Measurements from ENCODE around the gene IRX5.

Gene IRX5

DNA sequence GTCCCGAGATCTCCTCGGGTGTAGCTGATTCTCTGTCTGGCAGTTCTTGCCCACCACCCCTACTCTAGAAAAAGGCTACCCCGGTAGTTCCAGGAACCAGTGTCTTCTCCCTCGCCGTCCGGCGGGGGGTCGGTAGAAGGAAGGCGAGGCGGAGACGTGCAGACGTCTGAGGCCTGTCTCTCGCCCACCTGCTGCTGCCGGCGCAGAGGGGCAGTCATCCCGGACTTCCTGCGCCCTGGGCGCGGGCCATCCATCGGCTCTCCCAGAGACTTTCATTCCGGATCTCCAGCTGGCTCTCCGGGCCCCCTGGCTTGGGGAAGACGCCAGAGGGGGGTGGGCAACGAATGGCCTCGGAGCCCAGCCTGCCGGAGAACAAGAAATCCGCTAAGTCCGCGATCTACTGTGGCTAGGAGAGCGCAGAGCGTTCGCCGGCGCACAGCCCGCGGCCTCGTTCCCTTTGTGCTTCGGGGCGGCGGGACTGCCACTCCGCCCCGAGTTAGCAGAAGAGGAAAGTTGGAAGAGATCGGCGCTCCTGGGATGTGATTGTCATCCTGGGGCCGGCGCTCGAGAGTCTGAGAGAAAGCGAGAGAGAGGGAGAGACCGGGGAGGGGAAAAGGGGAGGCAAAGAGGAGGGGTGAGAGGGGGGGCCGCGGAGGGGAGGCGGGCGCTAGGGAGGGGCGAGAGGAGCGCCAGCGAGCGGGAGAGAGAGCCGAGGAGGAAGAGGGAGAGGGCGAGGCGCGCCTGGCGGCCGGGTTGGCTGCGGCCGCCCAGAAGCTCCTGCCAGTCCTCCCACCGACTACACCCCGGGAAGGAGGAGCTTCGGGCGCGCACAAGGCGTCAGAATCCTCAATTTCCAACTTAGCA, at the start of gene IRX5:
Gene IRX5, plus strand, starts transcription at position 861 of the 864 bp plus-strand sequence. CDS start 334 bp downstream, outside the sequence.
- peak in 3 of 6 experiments; percentile 27 to 42 (median 27) for DNase-seq

DNA sequence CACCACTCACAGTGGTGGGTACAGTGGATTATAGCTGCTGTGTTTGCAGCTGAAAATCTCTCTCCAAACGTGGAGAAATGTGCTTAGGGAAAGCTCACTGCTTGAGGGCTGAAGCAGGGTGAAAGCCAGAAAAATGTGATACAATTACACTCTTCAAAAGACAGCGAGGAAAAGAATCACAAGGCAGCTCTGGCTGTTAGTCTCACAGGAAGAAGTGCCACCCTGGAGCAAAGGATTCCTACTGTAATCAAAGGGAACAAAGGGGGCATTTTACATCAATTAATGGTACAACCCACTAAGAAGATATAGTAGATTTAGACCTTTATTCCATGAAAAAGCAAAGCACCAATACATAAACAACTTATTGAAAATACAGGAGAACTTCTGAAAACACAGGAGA, 48.1 kb upstream of the IRX5 start:
- no peak for DNase-seq

DNA sequence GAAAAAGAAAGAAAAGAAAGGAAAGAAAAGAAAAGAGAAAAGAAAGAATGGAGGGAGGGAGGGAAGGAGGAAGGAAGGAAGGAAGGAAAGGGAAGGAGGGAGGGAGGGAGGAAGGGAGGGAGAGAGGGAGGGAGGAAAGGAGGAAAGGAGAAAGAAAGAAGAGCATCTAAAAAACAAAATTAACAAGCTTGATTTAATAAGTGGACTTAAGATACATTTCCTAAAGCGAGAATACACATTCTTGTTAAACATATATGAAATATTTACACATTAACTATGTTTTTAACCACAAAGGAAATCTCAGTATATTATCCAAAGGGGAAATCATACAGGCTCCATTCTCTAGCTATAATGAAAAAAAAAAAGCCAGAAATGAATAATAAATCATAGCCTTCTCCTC, 47.3 kb upstream of the IRX5 start:
- DNase-seq: no peak

DNA sequence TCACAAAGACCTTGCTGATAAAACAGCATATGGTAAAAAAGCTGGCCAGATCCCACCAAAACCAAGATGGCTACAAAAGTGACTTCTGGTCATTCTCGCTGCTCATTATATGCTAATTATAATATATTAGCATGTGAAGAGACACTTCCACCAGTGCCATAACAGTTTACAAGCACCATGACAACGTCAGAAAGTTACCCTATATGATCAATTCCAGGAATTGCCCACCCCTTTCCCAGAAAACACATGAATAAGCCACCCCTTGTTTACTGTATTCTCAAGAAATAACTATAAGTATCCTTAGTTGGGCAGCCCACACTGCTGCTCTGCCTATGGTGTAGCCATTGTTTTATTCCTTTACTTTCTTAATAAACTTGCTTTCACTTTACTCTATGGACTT, 44.6 kb upstream of the IRX5 start:
- no peak for DNase-seq

DNA sequence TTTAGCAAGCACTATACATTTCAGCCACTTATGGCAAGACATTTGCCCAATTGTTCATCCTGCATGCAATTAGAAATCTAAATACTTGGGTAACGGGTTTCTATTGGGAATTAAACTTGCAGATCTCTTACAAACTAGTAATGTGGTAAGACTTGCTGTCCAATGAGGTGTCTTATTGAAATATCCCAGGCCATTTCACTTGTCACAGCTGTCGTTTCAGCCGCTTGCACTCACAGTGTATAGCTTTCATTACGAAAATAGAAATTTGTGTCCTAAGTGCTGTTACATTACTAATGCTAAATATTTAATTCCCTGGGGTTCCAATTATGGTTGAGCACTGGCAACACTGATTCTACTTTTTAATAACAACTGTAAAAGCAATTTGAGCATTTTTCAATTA, 40.3 kb upstream of the IRX5 start:
- DNase-seq: no peak

DNA sequence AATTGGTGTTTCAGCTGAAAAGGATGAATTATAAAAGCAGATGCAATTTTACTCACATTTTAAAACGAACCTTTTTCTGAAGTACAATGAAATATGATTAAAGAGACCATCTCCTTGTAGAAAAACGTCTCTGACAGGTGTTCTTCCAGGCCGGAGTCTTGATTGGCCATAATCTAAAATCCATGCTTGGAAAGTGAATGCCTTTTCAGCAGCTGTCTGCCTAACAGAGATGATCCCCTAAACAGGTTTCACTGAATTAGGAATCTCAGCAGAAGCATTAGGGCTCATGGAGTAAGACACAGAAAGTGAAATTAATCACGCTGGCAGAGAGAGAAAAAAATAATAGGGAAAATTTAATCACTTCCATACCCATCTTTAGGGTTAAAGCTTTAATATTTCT, 39.3 kb upstream of the IRX5 start:
- no peak for DNase-seq

DNA sequence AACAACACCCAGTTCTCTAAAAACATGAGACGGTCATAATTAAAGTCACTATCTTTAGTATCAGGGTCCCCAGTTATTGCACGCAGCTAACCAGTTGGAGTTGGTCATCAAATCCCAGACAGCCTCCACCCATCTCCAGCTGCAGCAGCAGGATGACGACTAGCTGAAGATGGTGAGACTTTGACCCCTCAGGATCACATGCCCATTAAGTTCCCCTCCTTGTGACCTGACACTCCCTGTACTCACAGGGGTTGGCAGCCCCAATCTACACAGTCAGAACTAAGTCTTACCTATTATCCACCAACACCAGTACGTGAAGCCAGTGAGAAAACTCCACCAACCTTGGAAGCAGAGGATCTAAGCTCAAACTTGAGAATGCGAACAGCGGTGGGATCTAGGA, 37.7 kb upstream of the IRX5 start:
- no peak for DNase-seq

DNA sequence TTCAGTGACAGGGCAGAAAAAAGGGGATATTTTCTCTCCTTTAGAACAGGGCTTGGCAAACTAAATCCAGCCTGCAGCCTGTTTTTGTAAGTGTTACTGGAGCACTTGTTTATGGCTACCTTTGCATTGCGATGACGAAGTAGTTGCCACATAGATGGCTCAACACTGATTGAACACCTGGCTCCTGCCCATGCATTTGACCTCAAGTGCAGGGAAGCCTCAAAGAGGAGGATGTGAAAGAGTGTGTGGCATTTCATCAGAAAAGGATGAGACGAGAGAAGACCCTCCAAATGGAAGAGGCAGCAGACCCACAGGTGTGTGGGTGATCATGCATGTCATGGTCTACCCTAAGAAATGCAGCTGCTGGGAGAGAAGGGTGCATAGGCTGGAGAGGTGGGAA, 32.7 kb upstream of the IRX5 start:
- no peak for DNase-seq

DNA sequence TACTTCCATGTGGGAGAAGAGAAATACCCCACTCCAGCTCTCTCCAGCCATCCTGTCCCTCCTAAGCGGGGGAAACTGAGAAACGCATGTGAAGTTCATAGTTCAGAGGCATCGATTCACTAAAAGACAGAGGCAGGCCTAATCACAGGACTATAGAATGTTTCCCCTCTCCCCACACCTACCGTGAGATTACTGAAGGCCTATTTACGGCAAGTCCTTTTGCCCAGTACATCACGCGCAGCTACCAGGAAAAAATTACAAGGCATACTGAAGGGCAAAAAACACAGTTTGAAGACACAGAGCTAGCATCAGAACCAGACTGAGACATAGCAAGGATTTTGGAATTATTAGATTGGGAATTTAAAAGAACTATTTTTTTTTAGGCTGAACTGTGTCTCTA, 29.1 kb upstream of the IRX5 start:
- no peak for DNase-seq

DNA sequence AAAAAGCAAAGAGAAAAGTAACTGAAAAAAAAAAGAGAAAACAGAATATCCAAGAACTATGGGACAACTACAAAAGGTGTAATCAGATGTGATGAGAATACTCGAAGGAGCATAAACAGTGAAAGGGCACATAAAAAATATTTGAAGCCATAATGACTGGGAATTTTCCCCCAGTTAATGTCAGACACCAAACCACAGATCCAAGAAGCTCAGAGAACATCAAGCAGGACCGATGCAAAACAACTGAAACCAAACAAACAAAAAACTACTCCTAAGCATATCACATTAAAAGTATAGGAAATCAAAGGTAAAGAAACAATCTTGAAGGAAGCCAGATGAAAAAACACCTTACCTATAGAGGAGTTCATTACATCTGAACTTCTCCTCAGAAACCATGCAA, 27.6 kb upstream of the IRX5 start:
- DNase-seq: no peak

DNA sequence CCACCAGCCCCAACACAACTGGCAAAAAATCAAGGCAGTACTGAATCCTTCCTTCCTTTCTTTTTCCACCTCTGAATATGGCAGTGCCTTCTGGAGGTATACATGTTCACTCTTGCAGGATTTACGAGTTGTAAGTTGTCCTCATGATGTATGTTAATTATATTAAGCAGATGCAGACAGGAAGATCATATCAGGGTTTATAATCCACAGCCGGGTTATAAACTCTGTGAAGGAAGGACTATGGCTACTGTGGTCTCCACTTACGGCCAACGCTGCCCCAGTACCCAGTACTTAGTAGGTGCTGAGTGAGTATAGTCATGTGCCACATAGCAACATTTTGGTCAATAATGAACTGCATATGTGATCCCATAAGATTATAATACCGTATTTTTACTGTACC, 19.6 kb upstream of the IRX5 start:
- no peak for DNase-seq

DNA sequence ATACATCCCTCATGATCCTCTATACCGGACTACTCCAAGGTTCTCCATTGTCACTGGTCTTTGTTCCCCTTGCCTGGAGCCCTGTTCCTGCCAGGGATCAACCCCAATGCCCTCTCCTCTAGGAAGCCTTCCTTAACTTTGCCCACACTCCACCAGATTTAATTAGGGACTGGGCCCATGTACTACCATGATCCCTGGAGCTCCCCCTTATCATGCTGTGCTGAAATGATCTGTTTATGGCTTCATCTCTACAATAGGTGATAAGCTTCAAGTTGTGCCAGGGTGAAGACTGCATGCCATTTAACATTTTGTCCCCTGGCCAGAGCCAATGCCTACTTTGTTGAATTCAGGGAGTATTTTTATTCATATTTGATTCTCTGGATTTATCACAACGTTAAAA, 17.9 kb upstream of the IRX5 start:
- no peak for DNase-seq

DNA sequence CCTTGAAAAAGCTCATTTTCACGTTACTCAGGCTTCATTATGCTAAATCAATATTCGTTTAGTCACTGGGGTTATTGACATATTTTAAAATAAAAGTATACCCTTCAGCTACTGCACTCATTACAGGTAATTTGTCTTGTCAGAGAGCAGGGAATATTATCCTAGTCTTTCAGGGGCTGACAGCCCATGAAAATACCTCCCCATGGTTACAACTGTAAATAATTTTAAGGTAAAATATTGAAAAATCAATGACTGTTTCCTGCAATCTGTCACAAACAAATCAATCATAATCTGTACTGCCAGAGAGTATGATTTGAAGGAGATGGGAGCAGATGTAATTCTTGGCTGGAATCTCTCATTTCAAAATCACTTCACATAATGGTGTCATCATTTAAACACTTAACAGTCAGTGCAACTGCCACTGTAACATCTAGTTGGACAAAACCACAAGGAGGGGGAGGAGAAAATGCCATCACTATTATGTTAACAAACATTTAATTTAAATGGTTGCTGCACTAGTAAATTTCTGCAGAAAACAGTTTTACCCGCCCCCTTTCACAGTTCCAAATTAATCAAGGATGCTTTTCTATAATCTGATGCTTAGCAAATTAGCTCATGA, 9.3 kb upstream of the IRX5 start:
- no peak for DNase-seq

DNA sequence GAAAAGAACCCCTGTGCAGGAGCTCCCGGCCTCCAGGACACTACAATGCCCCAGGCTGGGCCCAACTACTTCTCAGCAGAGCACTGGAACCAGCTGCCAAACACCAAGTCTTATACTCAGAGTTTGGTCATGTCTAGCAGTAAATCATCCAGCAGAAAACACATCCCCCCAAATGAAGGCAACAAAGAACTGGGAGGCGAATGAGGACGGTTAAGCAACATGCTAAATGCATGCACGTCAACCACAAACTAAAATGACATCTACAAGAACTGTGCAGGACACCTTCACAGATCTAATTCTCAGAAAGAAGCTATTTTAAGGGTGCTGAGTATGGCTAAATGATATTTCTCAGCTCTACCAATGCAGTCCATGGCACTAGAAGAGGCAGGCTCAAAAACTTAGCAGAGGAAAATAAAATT, 7.6 kb upstream of the IRX5 start:
- DNase-seq: no peak

DNA sequence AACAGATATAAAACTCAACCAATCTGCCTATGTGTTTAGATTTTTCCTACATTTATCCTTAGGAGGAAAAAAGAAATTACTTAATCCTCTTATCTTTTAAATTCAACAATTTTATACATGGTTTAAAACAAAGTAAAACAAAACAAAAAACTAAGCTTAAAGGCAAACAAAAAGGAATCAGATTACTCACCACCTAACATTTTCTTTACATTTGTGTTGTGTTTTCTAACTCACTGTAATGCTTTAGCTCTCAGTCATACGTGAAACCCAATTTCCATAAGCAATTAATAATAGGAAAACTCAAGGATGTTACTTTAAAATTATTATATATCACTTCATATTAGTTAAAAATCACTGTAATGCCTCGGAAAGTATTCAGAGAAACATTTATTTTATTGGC, 6.7 kb upstream of the IRX5 start:
- no peak for DNase-seq

DNA sequence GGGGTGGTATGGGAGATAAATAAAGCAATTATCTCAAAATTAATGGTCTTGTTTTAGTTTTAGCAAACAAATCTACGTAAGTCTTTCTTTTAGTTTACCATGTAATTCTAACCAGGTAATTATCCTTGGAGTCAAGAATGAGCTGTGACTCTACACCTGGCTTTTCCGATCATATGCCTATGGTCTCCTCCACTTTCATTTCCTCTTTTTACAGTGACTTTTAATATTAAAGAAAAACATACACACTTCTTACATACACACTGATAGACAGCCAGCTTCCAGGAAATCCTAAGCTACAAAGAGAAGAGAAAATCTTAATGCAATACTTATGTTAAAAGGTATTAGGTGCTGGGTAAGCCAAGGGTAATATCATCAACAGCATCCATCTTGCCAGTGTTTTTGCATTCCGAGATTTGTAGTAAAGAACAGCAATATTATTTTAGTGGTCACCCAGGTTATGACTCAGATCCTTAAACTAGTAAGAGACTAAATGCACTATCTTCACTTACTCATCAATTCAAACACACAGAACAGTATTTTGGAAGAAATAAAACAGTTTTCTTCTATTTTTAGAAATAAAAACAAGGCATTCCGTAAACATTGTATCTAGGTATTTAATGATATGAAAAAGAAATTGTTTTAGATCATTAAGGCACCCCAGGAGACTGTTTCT, 4.4 kb upstream of the IRX5 start:
- no peak for DNase-seq

DNA sequence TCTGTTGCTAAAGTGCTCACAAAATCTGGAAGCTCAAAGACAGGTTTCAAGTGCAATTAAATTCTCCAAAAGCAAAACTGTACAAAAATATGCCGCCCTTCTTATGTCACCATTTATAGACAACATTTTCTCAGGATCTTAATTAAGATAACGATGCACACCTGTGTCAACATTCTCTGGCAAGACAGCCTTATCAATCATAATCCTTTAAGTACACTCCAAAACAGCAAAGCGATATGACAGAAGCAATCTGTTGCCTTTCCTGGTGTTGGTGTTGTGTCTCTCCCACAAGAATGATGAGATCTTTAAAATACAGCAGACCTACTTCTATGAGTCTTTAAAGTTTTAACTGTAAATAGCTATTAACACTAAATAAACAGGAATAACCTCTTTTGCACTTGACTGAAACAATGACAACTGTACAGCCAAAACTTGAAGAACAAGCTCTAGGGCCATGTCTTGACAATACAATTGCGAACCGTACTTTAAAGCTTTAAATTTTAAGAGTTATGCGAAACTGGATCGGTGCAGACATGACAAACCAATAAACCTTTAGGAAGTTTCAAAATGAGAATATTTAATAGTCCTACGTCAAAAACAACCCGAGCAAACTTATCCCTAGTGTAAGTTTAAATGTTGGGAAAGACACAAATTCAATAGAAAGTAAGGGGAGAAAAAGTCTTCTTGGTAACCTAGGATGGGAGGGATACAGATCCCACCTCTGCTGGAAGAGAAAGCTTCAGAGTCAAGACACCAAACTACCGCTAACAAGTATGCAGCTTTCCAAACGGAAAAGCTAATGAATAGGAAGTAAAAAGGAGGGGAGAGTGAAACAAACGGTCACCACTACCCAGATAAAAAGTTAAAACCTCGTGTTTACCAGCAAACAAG, 3.3 kb upstream of the IRX5 start:
- no peak for DNase-seq

DNA sequence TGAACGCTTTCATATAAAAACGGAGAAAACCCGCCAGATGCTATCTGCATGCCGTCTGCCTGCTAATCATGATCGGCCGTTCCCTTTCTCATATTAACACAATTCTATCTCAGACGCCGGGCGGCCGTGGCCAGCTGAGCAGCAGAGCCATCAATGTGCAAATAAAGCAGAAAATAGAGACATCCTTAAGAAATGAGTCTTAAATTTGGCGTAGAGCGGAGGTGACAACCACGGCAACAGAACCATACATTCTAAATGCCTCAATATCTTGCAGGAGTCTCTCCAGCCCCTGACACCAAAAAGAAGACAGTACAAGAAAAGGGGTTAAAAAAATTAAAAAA, 2.7 kb upstream of the IRX5 start:
- peak in 1 of 6 experiments; percentile 28 for DNase-seq

DNA sequence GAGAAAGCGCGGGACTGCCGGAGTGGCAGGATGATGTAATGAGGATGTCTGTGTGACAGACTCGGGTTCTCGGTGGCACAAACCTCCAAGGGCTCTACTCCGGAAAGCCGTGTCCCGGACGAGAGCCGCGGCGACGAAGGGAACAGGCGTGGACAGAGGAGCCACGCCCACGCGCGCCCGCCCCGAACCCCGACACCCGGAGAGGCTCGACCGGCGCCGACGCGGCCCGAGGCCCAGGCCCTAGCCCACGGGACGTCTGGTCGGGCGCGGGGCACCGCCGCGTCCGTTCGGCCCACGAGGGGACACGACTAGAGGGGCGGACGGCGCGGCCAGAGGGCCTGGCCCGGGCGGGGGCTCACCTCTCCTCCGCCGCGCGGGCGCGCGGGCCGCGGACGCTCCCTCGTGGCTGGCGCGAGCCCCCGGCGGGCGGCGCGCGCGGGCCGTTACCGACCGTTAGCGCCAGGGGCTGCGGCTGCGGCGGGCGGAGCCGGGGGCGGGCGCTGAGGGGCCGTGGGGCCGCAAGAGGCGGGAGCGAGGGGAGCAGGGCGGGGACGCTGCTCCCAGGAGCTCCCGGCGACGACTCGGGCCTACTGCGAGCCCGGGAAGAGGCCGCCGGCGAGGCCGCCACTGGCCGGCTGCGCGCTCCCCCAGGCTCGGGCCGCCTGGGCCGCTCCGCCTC, 2.1 kb upstream of the IRX5 start:
- peak in 2 of 6 experiments; percentile 35 to 37 for DNase-seq

DNA sequence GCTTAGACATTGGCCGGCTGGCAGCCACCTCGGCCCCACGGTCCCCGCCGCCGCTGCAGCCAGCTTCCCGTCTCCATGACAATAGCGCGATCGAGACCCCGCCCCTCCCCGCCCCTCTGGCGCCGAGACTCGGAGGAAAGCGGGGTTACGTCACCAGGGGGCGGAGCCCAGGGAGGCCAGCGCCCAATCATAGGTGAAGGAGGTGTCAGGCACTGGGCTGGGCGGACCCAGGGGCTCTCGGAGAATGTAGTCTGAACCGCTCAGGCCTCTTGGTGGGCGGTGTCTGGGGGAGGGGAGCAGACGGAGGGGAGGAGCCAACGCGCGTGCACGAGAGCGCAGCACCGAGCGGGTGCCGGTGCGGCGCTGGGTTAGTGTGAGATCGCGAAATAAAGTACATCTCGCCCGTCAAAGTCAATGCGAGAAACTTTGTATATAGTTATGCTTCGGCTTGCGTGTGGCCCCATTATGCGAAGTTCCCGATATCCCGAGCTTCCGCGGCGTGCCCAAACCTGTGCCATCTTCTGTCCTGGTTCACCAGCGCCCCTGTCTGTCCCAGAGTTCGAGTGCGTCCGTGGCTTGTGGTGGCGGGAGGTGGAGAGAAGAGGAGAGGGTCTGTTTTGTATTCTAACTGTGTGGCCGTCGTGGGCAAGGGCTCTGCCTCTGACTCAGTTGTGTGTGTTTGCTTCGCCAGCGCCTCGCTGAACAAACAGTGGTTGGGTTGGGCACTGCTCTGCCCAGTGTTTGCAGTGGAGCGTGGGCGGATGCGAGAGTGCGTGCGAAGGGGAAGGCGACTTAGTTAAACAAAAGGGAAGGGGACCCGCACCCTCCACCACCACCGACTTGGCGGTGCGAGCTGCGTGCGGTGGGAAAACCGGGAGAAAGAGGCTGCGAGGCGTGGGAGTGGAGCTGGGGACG, 1.3 kb upstream of the IRX5 start:
- peak; percentile 78 to 93 (median 90) for DNase-seq

DNA sequence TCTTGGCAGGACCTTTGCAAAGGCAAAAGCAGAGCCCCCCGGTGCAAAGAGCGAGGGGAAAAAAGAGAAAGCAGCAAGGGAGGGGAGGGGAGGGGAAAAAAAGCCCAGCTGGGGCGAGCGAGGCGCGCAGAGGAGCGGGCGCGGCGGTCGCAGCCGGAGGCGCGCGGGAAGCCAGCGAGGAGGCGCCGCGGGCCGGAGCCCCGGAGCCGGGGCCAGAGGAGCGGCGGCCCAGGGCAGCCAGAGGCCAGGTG, 129 bp downstream of the IRX5 start:
- peak in 1 of 6 experiments; percentile 33 for DNase-seq

All from stimulated activated naive CD4-positive, alpha-beta T cell (primary cell).